Ishikawa (cell line): ENCODE data around the gene LRRC8E.

ENCODE experiments used
- CEBPB ChIP-seq: IDR thresholded peaks from 2 replicates; pipeline ENCODE4 v1.6.1; 2012
- CREB1 ChIP-seq: IDR thresholded peaks from 2 replicates; pipeline ENCODE4 v1.6.1; 2012; ENCODE audit warnings: low read depth
- EGR1 ChIP-seq: IDR thresholded peaks from 2 replicates; pipeline ENCODE4 v1.6.1; 2012
- EP300 ChIP-seq: IDR thresholded peaks from 2 replicates; pipeline ENCODE4 v1.6.1; 2012; ENCODE audit warnings: borderline replicate concordance
- FOXM1 ChIP-seq: IDR thresholded peaks from 2 replicates; pipeline ENCODE4 v1.6.1; 2012; ENCODE audit warnings: low read depth, borderline replicate concordance
- NFIC ChIP-seq: IDR thresholded peaks from 2 replicates; pipeline ENCODE4 v1.6.1; 2012
- RAD21 ChIP-seq: IDR thresholded peaks from 2 replicates; pipeline ENCODE4 v1.6.1; 2012; ENCODE audit warnings: low read depth
- REST ChIP-seq: IDR thresholded peaks from 2 replicates; pipeline ENCODE4 v1.6.1; 2012; ENCODE audit warnings: low read depth, mild to moderate bottlenecking
- TAF1 ChIP-seq: IDR thresholded peaks from 2 replicates; pipeline ENCODE4 v1.6.1; 2012; ENCODE audit warnings: low read depth, mild to moderate bottlenecking
- TCF12 ChIP-seq: IDR thresholded peaks from 2 replicates; pipeline ENCODE4 v1.6.1; 2012; ENCODE audit warnings: low read depth
- TEAD4 ChIP-seq: IDR thresholded peaks from 2 replicates; pipeline ENCODE4 v1.6.1; 2012
- YY1 ChIP-seq: IDR thresholded peaks from 2 replicates; pipeline ENCODE4 v1.6.1; 2012; ENCODE audit warnings: low read depth
- ZBTB7A ChIP-seq: IDR thresholded peaks from 2 replicates; pipeline ENCODE4 v1.6.1; 2012; ENCODE audit warnings: low read depth
- TF ChIP-seq, protein P1 (sequence below): IDR thresholded peaks from 2 replicates; pipeline ENCODE4 v1.6.1; 2012
- TF ChIP-seq, protein P2 (sequence below): IDR thresholded peaks from 2 replicates; pipeline ENCODE4 v1.6.1; 2012

Gene LRRC8E

GRCh38 chr19:7870571-7871436 lies 17.5 kb upstream of the LRRC8E start:
- no peak for TF ChIP-seq EGR1
- no peak for TF ChIP-seq TCF12
- no peak for TF ChIP-seq TEAD4
- TF ChIP-seq YY1 = no peak
- no peak for TF ChIP-seq ZBTB7A
- TF ChIP-seq REST = no peak
- TF ChIP-seq, protein P1, sequence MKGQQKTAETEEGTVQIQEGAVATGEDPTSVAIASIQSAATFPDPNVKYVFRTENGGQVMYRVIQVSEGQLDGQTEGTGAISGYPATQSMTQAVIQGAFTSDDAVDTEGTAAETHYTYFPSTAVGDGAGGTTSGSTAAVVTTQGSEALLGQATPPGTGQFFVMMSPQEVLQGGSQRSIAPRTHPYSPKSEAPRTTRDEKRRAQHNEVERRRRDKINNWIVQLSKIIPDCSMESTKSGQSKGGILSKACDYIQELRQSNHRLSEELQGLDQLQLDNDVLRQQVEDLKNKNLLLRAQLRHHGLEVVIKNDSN = no peak
- TF ChIP-seq FOXM1 = no peak
- no peak for TF ChIP-seq RAD21
- TF ChIP-seq CEBPB = no peak
- no peak for TF ChIP-seq CREB1
- TF ChIP-seq TAF1 = no peak
- TF ChIP-seq NFIC = no peak
- no peak for TF ChIP-seq EP300
- TF ChIP-seq, protein P2, sequence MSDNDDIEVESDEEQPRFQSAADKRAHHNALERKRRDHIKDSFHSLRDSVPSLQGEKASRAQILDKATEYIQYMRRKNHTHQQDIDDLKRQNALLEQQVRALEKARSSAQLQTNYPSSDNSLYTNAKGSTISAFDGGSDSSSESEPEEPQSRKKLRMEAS = no peak

- TF ChIP-seq YY1 = no peak
These were observed 16.6 kb upstream of the LRRC8E start for GRCh38 chr19:7871437-7872305.

DNA sequence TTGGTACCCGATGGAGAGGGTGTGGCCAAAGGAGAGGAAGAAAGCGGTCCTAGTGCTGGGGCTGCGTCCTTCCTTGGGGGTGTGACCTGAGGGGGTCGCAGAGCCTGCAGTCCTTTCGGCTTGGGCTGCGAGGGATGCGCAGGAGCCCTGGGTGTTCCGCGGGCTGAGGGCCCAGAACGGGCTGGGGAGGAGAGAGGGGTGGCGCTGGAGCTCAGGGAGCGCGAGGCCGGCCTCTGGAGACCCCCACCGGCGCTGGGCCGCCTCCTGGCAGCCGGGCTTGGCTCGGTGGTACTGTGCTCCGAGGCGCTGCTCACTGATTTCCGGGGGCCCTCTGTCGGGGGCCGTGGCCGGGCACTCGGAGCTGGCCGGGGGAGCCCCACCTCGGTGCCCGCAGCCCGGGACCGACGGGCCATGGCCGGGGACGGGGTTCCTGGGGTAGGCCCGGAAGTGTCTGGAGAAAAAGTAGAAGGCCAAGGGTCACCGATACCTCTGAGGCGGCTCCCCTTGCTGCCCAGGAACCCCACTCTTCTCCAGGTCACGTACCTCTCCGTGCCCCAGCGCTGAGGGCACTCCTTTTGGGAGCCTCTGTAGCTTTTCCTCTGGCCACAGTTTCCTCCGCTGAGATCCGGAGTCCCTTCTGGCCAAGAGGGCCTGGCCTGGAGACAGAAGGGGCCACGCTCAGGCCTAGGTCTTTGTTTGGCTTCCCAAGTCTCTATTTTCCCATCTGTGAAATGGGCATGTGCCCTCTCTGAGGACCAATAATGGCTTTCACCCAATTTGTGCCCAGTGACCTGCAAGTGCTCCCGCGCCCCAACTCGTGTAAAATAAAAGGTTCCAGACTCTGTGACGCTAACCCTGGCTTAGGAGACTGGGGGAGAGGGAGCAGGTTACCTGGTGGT lies 15.8 kb upstream of the LRRC8E start:
- TF ChIP-seq FOXM1 (no peak), ZBTB7A (peak; percentile 86; the same call in 1 of the 2 replicates)

- no peak for TF ChIP-seq EGR1
- TF ChIP-seq CEBPB = no peak
- TF ChIP-seq, protein P2 = no peak
- TF ChIP-seq TEAD4 = no peak
- TF ChIP-seq NFIC = no peak
- TF ChIP-seq REST = no peak
- TF ChIP-seq, protein P1 = no peak
- TF ChIP-seq TAF1 = no peak
- no peak for TF ChIP-seq ZBTB7A
- no peak for TF ChIP-seq TCF12
- TF ChIP-seq CREB1 = no peak
- TF ChIP-seq RAD21 = no peak
- TF ChIP-seq EP300 = no peak
- no peak for TF ChIP-seq YY1
These were observed 14.8 kb upstream of the LRRC8E start for GRCh38 chr19:7873304-7874075.
